GM13976 (cell line): ENCODE results near the gene ZNF385A.

ENCODE experiments used
- DNase-seq: peaks from one replicate; pipeline ENCODE4 v3.0.0; 2012; ENCODE audit warnings: low spot score
- in situ Hi-C: fragments of 300-500 bp; cut with MboI; formaldehyde crosslinking; loops from one replicate; pipeline ENCODE4 v1.12.0; 2022; ENCODE audit warnings: low sequenced_read_pairs, mixed read lengths, inconsistent platforms; ENCODE audit not compliant: unreplicated experiment
- TF ChIP-seq, protein P1 (sequence below): IDR thresholded peaks from 2 replicates; pipeline ENCODE4 v1.5.1; 2012; ENCODE audit warnings: borderline replicate concordance, mild to moderate bottlenecking; ENCODE audit not compliant: insufficient read depth; ENCODE audit errors: extremely low read depth, missing control alignments, control extremely low read depth

Gene ZNF385A

DNA sequence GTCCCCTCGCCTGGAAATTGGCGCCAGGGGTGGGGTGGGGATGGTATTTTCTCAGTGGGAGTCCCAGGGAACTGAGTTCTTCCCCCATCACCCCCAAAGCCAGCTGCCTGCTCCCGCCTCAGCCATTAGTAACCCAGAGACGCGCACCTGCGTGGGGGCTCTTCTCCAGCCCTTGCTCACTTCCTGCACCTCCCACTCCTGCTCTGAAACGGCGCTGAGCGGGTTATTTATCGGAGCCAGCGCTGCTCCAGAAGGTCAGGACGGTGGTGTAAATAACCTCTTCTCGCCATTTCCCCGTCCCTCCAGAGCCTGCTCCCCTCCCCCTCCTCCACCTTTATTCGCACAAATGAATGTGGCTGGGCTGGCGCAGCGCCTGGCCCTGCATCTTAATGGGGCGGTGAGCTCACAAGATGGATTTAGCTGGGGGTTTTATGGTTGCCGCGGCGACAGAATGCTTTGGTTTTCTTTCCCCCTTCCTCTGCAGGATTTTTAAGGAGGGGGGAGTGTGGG, 32.5 kb downstream of the ZNF385A start:
- in situ Hi-C loops: no loop called here
- TF ChIP-seq, protein P1, sequence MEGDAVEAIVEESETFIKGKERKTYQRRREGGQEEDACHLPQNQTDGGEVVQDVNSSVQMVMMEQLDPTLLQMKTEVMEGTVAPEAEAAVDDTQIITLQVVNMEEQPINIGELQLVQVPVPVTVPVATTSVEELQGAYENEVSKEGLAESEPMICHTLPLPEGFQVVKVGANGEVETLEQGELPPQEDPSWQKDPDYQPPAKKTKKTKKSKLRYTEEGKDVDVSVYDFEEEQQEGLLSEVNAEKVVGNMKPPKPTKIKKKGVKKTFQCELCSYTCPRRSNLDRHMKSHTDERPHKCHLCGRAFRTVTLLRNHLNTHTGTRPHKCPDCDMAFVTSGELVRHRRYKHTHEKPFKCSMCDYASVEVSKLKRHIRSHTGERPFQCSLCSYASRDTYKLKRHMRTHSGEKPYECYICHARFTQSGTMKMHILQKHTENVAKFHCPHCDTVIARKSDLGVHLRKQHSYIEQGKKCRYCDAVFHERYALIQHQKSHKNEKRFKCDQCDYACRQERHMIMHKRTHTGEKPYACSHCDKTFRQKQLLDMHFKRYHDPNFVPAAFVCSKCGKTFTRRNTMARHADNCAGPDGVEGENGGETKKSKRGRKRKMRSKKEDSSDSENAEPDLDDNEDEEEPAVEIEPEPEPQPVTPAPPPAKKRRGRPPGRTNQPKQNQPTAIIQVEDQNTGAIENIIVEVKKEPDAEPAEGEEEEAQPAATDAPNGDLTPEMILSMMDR: no peak
- no peak for DNase-seq

DNA sequence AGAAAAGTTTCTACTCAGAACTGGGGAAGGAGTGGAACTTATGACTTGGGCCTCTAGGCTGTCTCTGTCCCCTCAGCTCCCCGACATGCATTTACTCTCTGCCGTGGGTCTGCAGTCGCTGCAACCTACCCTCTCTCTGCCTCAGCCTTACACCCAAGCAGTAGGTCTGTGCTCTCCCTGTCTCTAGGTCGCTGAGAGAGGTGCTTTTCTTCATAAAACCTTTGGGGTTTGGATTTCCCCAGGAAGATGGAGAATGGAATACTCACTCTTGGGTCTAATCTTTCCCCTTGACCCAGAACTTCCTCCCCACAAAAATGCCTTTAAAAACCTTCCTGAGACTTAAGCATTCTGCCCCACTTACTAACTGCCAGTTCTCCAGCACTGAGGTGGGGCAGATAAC, 33.2 kb downstream of the ZNF385A start:
- DNase-seq: no peak
- TF ChIP-seq, protein P1: no peak
- in situ Hi-C loops: no loop called here

DNA sequence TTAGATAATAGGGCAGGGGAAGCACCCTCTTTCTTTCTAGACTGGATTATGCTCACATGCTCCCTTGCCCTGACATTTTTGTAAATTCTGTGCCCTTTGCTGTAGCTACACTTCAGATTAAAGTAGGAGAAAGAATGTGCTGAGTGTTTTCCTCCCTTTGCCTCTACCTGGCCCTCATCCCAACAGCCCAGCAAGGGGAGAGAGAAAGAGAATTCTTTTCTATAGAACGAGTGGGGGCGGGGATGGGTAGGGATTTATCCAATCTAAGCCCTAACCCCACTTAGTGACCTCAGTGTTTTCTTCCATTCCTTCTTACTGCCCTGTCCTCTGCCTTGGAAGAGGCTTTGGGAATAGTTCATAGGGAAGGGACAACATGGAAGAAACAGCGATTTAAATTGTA, 33.8 kb downstream of the ZNF385A start:
- TF ChIP-seq, protein P1: no peak
- in situ Hi-C loops: no loop called here
- DNase-seq: no peak

DNA sequence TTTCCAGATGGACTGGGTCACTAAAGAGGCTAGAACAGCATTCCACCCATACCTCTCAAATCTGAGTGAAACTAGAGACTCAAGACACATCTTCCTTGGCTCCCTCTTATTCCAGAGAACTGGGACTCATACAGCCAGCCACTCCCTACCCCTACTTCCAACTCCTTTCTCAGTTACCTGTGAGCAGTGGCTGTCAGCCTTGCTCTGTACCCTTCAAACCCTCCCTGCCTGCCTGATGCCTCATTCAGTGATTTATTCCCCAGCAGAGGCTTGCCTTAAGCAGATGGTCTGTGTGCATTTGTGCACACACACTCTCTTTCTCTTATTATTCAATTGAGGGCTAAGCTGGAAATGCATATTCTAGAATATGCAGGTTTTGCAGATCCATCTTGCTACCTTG, 34.9 kb downstream of the ZNF385A start:
- TF ChIP-seq, protein P1: no peak
- in situ Hi-C loops: no loop called here
- no peak for DNase-seq

DNA sequence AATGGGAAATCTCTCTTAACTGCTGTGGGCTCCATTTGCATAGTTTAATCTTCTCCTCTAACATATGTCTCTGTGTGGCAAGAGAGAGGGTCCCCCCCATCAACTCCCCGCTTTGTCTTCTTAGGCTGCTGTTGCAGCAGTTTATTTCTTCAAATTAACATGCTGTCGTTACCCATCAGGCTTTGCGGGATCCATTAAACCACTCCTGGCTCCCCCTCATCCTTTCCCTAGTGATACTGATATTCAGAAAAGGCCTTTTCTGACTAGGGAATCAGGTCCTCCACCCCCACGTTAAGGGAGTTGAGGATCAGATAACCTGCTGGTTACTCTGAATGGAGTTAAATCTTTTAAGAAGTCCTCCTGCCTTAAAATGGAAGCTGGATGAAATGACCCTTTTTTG, 35.5 kb downstream of the ZNF385A start:
- in situ Hi-C loops: no loop called here
- DNase-seq: no peak
- TF ChIP-seq, protein P1: no peak

DNA sequence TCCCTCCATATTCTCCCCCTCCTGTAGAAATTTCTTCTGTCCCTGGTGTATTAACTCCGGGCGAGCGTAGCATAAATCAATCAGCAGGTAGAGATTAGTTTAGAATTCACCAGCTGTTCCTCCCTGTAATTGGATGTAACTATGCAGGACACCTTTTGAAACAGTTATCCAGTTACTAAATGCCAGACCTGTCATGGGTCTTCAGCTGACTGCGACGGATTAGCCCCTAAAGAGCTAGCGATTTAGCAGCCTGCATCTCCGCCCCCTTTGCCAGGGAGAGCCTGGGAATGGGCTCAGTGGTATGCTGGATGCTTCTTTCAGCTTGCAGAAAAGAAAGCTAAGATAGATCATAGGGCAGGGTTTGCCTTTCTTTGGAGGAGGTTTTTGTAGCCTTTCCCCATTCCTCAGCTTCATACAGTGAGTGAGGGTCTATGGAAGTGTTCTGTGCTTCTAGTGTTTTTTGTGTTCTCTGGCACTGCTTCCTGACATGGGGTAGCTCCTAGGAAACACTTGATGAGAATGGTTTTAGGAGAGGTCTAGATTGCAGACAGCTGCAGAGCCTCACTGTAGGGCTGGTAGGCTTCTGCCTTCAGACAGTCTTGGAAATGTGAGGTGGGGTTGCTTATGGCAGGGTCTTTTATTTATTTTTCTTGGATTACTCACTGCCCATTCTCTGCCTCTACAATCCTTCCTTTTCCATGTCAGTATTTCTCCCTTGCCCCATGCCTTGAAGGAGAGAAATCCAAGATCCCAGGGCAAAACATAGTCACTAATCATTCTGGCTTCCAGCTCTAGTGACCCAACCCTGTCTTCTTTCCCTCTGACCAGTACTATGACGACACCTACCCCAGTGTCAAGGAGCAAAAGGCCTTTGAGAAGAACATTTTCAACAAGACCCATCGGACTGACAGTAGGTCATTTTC, 42.9 kb downstream of the ZNF385A start:
- TF ChIP-seq, protein P1: no peak
- DNase-seq: no peak
- in situ Hi-C loops: no loop called here
